ENCODE results near the gene FGFBP1. TPM values are rescaled to one million over a fixed set of nuclear protein-coding genes. Genes with fewer than 3 reads are reported as not detected.
"Not testable (repeated sequence)": the region's sequence is repeated elsewhere in the genome, so short reads cannot be mapped to it uniquely, and the experiment has no call there.

FGFBP1 gene
- total RNA-seq, 1 donor from 2014 or later = 5.2 TPM

DNA sequence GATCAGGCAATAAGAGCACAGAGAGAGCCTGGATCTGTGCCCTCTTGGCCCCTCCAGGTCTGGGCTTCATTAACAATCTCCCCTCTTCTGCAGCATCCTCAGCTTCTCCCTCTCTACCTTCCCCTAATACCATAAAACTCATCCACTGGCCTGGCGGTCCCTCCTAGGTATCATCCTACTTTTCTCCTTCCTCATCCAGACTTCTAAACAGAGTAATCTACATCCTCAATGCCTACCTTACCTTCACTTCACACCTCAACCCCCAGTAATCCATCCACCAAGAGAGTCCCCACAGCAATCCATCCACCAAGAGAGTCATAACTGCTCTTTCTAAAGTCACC is 17.0 kb downstream of the FGFBP1 start:
- DNase-seq (ENCODE audit: low read depth) = no peak
- Histone ChIP-seq H3K36me3 (ENCODE audit: control insufficient read depth, insufficient read depth, low read length) (no peaks in the 10 kb centered on the region), H3K27me3 (ENCODE audit: control insufficient read depth, insufficient read depth, low read length) (no peaks in the 10 kb centered on the region), H3K4me3 (ENCODE audit: low read depth, low read length) (no peak overlapping the region)
- no peak for TF ChIP-seq CTCF (IDR thresholded peaks at IDR 0.05; ENCODE audit: insufficient read depth, low read length, poor library complexity, severe bottlenecking)

DNA sequence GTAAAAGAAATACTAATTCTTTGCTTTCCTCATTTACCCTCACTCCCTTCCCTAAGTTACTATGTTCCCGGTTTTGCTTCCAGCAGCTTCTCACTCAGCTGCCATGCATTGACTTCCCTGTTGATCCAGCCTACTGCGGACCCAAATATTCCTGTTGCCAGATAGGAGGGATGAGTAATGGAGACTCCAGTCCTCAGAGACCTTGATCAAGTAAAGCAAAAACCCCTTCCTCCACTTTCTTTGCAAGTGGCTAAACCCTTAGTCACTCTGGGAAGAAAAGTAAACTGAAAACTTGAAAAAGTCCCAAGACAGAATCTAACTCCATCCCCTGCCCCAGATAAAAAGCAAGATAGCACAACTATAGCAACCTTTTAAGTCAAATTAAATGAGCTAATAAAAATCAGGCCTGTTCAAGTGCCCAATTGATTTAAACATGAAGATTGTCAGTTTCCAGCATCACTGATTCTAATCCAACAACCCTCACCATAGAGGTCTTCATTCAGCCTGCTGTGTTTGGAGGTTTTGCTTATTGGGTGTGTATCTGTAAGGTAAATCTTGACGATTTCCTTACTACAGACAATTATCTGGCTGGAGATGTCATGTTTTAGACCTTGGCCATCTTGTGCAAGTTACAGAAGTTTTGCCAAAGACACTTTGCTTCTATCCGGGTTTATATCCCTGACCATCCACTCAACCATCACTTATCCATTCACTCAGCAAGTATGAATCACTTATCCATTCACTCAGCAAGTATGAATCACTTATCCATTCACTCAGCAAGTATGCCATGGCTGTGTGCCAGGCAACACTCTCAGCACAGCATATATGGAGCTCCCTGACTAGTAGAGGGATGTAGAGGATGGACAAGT is 17.6 kb downstream of the FGFBP1 start:
- no peak overlapping the region for H3K4me3 ChIP-seq (ENCODE audit: low read depth, low read length)
- peak; percentile 97 for DNase-seq (ENCODE audit: low read depth)
- H3K36me3 ChIP-seq (ENCODE audit: control insufficient read depth, insufficient read depth, low read length) = no peaks in the 10 kb centered on the region
- TF ChIP-seq CTCF (IDR thresholded peaks at IDR 0.05; ENCODE audit: insufficient read depth, low read length, poor library complexity, severe bottlenecking) = no peak
- H3K27me3 ChIP-seq (ENCODE audit: control insufficient read depth, insufficient read depth, low read length) = no peaks in the 10 kb centered on the region

DNA sequence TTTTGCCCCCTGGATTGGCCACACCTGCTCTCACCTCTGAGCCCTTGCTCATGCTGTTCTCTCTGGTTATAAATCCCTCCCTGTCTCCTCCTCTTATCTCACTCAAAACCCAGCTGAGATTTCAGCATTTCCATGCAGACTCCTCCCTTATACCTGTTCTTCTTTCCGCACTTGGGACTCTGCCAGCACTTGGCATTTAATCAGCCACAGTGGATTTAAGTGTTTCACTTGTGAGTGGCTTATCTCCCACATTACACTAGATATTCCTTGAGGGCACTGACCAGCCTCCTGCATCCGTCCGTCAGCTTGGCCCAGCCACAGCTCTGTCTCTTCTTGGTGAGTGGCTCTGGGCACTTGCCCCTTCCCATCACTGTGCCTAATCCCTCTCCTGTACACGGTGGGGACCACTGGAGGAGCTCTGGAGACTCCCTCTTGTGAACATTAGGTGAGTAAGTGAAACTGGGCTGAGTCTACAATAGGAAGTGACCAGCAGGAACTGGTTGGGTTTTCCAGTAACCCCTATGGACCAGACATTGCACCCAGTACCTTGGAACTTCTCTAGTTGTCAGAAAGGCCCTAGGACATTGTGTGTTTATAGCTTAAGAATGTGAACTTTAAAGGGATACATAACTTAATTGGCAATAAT is 19.9 kb downstream of the FGFBP1 start:
- H3K27me3 ChIP-seq (ENCODE audit: control insufficient read depth, insufficient read depth, low read length) = no peaks in the 10 kb centered on the region
- no peak overlapping the region for H3K4me3 ChIP-seq (ENCODE audit: low read depth, low read length)
- no peak for TF ChIP-seq CTCF (IDR thresholded peaks at IDR 0.05; ENCODE audit: insufficient read depth, low read length, poor library complexity, severe bottlenecking)
- H3K36me3 ChIP-seq (ENCODE audit: control insufficient read depth, insufficient read depth, low read length) = no peaks in the 10 kb centered on the region
- no peak for DNase-seq (ENCODE audit: low read depth)

- no peak for TF ChIP-seq CTCF (IDR thresholded peaks at IDR 0.05; ENCODE audit: insufficient read depth, low read length, poor library complexity, severe bottlenecking)
- H3K4me3 ChIP-seq (ENCODE audit: low read depth, low read length) = no peak overlapping the region
- no peaks in the 10 kb centered on the region for H3K27me3 ChIP-seq (ENCODE audit: control insufficient read depth, insufficient read depth, low read length)
- H3K36me3 ChIP-seq (ENCODE audit: control insufficient read depth, insufficient read depth, low read length) = no peaks in the 10 kb centered on the region
- no peak for DNase-seq (ENCODE audit: low read depth)
Observed at GRCh38 chr4:15917297-15917696, 21.2 kb downstream of the FGFBP1 start.

- H3K36me3 ChIP-seq (ENCODE audit: control insufficient read depth, insufficient read depth, low read length); H3K27me3 ChIP-seq (ENCODE audit: control insufficient read depth, insufficient read depth, low read length); H3K4me3 ChIP-seq (ENCODE audit: low read depth, low read length); DNase-seq (ENCODE audit: low read depth): not testable (repeated sequence)
Observed at GRCh38 chr4:15916358-15916757, 22.2 kb downstream of the FGFBP1 start.

DNA sequence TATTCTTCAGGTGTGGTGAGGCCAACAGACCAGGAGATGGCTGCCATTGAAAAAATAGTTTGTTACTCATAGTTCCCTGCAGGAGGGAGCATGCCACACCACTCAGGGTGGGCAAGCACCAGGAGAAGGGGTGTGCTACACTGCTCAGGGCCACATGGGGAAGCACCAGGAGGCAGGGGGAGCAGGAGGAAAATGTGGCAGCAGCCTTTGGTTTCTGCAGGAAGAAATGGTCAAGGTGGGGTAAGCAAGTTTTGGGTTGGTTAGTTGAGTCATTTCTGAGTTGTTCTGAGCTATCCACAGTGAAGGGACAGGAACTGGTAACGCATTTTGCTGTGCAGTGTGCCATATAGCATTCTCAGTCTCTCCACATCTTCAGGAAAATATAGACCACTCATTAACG is 23.8 kb downstream of the FGFBP1 start:
- no peak for TF ChIP-seq CTCF (IDR thresholded peaks at IDR 0.05; ENCODE audit: insufficient read depth, low read length, poor library complexity, severe bottlenecking)

More for the DNA sequence above, 23.8 kb downstream of the FGFBP1 start:
- DNase-seq (ENCODE audit: low read depth) = no peak
- Histone ChIP-seq H3K4me3 (ENCODE audit: low read depth, low read length) (no peak overlapping the region), H3K36me3 (ENCODE audit: control insufficient read depth, insufficient read depth, low read length) (no peaks in the 10 kb centered on the region), H3K27me3 (ENCODE audit: control insufficient read depth, insufficient read depth, low read length) (no peaks in the 10 kb centered on the region)
